HG02759 (cell line): ENCODE measurements around the gene CALML5.

Experiments used
- ATAC-seq: cut with Tn5 transposase; IDR thresholded peaks from one replicate; pipeline ENCODE4 v1.9.1; 2021; ENCODE audit warnings: mild to moderate bottlenecking, moderate library complexity; ENCODE audit not compliant: unreplicated experiment

Gene CALML5

DNA sequence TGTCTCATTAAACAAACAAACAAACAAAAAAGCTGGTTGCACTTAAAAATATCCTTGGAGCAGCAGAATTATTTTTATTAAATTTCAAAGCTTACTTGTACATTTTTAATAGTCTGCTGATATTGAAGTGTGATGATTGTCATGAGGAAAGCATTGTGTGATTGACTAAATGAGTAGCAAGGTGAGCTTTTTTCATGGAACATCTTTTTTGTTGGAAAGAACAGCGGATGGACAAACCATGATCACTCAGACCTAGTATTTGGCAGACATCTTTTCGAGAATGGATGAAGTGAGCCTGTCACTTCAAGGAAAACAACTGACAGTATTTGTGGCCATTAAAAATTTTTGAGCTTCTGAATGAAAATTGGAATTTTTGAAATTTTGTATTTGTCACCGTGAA is 19.7 kb upstream of the CALML5 start:
- ATAC-seq = no peak

DNA sequence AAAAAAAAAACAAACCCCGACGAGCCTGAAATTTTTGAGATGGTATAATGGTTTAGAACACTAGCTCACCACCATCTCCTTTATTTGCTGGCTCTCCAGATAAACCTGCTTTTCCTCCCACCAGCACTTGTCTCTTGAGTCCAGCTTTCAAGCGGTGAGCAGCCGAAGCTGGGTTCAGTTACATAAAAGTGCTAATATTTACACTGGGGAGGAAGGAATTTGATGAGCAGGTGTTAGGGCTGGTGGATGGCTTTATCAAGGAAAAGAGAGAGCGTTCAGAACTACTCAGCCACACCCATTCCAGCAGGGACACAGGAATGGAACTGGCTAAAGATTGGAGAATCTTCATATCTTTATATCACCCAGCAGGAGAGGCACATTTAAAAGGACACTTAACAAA is 18.8 kb upstream of the CALML5 start:
- no peak for ATAC-seq

DNA sequence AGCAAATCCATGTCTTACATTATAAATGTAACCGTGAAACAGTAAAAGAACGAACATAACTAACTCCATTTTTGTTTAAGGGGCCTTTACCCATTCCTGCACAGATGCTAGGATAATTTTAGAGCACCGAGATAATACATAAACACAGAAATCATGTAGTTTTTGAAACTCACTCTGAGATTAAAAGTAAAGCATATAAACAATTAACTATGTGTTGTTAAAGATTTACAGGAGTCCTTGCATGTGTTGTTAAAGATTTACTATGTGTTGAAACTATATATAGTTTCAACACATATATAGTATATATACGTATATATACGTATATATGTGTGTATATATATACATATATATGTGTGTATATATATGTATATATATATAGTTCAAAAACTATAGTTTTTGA is 18.2 kb upstream of the CALML5 start:
- no peak for ATAC-seq

DNA sequence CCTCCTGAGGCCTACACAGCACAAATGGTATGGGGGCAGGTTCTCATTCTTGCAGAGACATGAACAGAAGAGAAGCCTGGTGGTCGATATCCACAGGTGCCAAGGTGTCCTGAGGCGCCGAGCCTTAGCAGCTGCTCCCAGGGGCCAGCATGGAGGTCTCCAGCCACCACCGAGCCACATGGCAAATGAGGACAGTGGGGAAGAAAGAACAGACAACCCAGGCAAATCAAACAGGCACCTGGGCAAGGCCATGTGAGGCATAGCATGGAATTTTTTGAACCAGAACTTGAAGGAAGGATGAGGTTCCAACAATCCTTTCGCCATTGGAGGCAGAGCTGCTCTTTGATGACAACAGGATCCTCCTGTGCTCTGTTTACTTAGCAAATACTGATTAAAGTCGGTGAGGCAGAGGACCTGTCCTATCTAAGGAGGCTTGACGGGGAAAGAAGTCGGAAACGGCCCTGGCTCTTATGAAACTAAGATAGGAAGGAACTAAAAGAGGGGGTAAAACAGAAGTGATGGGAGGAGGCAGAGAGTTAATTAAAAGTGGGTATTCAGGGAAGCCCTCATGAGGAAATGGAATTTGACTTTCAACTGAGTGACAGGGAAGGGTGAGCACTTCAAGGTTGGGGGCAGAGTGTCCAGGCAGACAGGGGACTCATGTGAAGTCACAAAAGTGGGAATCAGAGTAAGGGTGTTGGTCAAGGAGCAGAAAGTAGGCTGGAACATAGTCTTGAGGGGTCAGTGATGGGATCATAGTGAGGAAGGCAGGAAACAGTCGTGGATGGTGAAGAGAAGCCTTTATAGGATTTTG is 16.8 kb upstream of the CALML5 start:
- ATAC-seq = no peak

DNA sequence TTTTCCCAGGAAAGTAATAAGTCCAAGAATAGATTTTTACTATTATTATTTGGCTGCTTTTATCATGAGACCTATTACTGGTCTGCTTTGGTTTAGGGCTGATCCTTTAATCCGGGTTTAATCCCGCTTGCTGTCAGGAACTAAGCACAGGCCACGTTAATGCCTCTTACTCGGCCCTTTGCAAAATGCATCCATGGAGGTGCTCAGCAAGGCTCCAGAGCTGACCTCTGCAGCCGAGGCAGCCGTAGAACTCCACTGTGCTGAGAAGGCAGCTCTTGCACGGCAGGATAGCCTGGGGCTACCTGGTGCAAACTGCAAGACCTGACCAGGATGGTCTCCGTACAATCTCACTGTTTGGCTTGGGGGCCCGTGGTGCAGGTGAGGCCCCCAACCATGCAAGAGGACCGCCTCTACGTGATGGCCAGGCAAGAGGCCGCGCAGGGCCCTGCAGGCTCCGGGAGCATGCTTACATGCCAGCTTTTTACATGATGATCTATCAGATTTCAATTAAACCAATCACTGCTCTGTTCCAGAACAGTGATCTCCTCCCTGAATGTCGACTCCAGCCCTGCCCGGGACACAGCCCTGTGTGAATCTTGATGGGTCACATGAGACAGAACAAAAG is 15.0 kb upstream of the CALML5 start:
- no peak for ATAC-seq

DNA sequence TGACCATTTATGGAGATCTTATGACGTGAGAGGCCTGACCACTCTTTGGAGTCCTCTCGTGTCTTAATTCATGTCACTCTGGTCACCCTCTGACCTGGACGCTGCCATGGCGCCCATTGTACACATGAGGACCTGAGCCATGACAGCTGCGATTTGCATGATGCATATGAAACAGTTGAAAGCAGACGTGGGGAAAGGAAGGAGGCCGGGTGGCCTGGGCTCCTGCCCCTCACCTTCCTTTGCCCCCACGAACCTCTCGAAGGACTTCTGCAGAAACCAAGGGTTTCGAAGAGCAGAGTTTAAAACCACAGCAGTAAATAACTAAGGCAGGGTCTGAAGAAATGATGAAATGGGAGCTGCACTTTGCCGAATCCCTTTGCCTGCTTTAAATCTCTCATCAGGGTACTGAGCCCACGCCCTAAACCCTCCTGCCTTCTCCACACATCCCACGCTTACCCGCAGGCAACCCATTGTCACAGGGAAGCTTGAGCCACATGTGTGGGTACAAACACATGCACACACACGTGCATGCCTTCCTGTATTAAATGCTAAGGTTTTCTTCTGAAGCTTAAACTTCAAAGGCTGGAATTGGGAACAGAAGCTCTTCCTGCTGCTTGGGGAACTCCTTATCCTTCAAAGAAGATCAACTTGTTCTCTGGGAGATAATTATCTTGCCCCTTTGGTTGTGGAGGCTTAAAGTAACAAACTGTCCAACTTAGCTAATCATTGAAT is 13.7 kb upstream of the CALML5 start:
- ATAC-seq = no peak

DNA sequence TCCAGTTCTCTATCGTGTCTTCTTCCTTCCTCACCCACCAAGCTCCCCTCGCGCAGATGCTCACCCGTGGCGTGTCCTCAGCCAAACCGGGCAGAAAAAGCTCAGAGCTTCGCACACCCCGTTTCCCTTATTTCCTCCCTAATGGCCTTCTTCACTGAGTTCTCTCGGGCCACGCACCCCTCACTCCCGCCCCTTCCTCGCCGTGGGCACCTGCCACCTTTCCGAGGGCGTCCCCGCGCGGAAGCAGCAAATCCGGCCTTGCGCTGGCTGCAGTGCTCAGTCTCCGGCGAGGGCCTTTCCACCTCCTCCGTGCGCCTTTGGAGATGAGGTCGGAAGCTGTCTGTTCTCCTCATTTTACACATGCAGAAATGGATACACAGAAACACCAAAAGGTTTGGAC is 13.0 kb upstream of the CALML5 start:
- no peak for ATAC-seq

DNA sequence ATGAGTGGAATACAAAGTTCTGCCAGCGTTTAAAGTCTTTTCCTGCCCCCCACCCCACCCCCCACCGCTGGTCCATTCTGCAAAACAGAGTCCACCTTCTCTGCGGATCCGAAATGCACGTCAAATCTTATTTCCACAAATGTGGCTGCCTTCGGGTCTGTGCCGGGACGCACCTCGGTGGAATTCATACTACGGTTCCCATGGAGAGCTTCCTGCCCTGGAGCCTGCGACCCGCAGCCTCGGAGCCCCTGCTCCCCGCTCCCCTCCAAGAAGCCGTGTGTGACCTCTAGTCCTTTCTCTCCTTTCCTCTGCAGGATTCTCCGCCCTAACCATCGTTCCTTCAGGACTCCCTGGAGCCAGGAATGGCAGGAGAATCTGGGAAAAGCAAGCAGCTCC is 12.5 kb upstream of the CALML5 start:
- no peak for ATAC-seq

DNA sequence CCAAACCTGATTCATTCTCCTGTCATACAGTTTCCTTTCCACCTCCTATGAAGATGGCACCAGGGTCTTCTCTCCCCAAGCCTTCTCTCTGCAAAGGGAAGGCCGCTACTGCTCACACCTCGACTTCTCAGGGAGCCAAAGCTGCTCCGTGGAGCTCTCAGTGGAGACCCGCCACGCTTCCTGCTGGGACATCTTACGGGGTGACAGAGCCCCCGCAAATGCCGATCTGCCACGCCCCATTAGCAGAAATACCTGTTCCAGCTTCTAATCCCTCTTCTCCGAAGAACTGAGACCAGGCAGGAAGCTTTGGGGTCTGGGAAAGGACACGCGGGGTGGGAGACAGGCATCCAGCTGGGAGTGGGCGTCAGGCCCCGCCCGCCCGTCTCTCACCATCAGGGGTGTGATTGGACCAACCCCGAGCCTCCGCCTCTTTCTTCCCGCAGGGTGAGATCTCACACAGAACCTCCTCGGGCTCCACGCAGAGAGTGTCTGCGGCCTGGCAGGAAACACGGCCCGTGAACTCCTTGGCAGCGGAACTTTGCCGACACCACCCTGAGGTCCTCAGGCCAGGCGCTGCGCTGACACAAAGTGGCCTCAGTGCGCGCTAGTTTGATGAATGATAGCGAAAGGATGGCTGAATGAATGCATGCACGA is 12.0 kb upstream of the CALML5 start:
- no peak for ATAC-seq

DNA sequence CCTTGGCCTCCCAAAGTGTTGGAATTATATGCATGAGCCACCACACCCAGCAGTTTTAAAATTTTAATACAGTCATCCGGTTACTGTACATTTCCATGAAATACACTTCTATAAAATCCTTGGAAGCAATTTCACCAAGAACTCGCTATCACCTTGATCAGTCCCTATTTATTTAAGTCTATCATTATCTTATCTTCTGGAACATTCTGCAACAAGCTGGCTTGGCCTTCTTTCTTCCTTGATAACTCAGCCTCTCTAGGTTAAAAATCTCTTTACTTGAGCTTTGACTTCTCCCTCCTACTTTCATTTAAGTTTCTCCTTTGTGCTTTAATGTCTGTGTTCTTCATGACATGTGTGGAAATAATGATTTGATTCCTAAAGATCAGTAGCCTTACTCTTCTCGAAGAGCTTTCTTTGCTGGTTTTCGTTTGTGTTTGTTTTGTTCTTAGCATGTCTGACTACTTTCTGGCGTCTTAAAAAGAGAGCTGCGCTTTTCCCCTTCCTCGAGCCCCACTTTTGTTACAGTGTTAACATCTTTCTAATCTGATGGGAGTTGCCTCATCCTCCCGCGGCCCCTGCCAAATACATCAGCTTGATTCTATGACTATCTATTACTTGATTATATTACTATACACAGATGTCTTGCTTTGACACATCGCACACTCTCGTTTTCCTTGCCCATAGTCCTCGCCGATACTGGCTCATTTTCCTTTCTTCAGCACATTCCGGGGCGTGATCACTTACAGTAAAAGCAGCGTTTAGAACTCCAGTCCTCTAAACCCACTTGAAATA is 11.1 kb upstream of the CALML5 start:
- ATAC-seq = no peak

DNA sequence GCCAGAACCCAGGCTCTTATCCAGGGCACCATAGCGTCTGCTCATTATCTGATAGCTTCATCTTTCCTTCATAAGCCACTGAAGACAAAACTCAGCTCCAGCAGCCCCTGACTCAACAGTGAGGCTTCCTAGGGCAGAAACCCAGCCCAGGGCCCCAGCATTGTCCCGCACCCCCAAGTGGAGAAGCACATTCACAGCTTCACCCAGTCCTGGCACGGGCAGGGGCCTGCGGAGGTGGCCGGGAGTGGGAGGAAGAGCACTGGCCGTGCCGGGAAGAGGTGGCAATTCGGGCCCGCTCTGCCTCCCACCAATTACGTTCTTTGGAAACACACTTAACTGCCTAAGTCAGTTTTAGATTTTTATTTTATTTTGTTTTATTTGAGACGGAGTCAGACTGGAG is 10.3 kb upstream of the CALML5 start:
- ATAC-seq = no peak

DNA sequence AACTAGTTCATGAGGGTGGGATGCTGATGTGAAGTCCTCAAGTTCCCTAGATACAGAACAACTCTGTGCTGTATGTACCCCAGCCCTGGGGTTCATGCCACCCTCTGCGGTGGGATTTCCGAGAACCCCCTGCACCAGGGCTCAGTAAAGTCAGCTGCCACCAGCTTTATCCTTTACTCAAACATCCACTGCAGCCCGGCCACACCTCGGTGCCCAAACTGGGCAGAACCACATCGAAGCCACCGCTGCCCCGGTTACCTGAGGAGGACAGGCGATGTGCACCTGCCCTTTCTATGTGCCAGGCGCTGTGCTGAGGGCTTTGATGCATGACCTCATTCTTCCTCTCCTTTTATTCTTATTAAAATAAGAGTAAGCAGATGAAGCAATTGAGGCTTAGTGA is 9.9 kb upstream of the CALML5 start:
- no peak for ATAC-seq

DNA sequence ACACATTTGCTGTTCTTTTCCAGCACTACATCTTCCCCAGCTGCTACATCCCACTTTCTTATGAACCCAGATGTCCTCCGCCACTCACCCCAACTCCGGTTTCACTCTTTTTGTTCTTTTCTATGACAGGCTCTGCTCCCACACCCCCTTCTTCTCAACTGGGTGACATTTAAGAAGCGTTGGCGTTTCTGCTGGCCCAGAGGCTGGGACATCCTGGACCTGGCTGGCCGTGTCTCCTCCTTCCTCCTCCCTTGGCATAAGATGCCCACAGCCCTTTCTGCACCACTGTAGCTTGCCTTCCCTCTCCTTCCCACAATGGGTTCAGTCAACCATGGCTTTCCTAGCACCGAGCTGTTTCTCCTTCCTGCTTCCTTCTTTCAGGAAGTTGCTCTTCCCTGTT is 9.4 kb upstream of the CALML5 start:
- ATAC-seq = no peak

DNA sequence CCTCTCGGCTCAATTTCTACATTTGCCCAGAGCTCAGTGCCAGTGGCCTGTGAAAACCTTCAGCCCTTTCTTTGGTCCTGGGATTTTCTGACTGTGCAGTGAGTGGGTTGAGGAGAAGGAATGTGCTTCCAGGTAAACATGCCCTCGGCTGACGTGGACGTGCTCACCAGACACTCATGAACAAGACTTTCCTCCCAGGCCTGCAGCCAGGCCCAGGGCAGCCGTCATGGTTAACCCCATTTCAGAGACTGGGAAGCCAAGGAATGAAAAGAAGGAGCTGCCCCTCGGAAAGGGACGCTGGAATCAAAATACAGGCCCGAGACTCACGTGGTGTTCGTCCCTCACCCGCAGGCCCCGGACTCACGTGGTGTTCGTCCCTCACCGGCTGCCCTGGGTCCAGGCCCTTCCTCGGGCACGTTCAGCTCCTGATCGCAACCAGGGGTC is 8.8 kb upstream of the CALML5 start:
- ATAC-seq = no peak

DNA sequence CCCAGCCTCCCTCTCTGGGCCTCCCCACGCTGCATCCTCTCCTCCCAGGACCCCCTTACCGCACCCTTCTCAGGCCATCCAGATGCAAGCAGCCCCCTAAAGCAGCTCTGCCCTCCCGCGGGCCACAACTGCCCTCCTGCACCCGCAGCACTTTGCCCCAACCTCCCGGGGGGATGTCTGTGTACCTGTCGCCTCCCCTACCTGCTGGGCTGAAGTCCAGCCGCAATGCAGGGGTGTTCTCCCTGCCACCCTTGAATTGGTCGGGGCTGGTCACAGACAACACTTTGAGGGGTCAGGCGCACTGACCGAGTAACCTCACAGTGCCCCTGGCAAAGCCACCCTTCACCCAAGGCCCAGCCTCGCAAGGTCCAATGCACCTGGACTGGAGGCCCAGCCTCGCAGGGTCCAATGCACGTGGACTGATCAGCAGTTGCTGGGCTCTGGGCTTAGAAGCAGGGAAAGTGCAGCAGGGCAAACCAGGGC is 8.3 kb upstream of the CALML5 start:
- no peak for ATAC-seq

DNA sequence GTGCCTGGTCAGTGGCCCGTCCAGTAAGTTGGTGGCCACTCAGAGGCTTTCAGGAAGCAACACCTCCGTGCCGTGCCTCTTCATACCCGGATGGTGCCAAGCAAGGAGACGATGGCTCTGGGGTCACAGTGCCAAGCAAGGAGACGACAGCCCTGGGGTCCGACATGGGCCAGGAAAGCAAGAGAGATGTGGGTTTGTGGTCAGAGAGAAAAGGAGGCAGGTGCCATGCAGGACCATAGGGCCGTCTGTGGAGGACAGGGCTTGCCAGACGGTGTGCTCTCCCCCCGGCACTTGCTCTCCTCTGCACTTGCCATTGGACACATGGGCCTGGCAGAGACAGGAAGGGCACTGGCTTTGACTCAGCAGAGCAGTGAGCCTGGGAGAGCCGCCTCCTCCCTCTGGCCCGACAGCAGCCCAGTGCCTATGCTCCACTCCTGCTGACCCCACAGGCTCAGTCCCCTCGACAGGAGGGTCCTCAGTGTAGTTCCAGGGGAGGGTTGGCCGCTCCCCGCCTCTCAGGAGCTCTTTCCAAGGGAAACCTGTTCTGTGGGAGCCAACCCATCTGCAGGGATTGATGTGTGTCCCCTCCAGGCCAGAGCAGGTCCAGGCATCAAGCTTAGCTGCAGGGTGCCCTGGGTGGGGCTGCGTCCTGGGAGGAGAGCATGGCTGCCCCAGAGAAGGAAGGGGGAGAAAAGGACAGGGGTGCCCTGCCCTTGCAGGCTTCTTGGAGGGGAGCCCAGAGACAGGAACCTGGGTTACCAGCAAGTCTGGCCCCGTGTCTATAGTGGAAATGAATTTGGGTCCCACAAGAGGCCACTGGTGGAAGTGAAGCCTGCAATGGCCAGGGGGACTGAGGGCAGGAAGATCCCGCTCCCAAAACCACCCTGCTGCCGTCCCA is 7.6 kb upstream of the CALML5 start:
- no peak for ATAC-seq

DNA sequence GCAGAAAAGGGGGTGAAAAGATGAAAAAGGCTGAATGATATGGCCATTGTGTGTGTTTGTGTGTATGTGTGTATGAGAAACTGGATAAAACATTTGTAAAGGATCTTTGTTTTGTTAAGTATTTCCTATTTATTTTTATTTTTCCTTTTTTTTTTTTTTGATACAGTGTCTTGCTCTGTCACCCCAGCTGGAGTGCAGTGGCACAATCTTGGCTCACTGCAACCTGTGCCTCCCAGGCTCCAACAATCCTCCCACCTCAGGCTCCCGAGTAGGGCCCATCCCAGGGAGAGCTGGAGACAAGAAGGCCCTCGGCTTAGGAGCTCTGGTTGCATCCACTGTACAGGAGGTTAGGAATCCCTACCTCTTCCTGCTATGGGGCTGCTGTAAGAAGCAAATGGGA is 6.9 kb upstream of the CALML5 start:
- no peak for ATAC-seq

DNA sequence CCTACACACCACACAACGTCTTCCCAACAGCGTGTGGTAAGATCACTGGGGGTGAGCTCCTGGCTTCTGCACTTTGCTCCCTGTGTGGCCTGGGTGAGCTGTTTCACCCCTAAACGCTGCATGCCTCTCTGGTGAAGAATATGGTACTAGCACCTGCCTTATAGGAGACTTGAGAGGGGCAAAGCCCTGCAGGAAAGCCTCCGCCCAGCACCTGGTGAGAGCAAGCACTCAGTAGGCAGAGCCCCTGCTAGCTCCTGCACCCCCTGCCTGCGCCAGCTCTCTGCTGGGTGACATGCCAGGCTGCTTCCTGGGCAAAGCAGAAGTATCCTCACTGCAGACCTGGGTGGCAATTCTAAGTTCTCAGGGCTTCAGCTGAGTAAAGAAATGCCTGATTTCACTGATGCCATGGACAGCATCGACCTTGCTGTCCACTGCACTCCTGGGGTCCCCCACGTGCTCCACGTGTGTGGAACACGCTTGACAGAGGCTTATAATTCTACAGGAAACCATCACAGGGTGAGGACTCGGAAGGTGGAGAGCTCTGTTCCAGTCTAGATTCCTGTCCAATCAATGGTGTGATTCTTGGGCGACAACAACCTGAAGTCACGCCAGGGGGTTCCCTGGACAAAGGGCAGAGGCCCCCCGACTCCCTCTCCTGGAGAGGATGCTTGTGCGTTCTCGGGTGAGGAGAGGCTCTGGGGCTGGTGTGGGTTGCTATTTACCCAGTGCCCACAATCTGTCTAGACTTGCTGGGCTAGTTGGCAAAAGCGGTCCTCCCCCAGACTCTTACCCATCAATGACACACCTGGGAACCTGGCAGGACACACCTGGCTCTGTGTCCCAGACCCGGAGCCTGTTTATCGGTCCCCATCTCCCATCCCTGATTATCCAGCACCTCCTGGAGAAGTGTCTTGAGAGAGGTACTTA is 5.0 kb upstream of the CALML5 start:
- no peak for ATAC-seq

DNA sequence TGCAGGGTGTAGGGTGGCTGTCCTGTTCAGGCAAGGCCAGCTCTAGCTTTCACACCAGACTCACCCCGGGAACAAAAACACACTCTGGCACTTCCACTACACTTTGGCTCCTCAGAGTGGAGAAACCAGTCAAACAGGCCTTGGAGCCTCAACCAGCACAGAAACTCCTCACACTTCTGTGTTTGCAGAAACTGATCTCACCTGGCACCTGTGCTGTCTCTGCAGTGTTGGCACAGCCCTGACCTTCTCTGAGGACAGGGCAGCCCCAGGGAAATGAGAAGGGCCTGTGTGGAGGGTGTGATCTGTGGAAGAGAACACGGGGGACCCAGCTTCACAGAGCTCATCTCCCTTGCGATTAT is 4.1 kb upstream of the CALML5 start:
- ATAC-seq = no peak
